LNCAP (cell line): Measurements from ENCODE around the gene ANO10.

ENCODE experiments used
- CTCF ChIP-seq: fragments of 450-650 bp; IDR thresholded peaks from 2 replicates; pipeline ENCODE4 v1.5.1; 2017; ENCODE audit warnings: mild to moderate bottlenecking

ANO10 gene

GRCh38 chr3:43316783-43317460, 304.9 kb downstream of the ANO10 start:
- TF ChIP-seq CTCF, result no peak
